ENCODE data around the gene ZKSCAN1. TPM values are rescaled to one million over a fixed set of nuclear protein-coding genes. Genes with fewer than 3 reads are reported as not detected.

Gene ZKSCAN1
- total RNA-seq, 1 experiment from 2014 or later: 29.8 TPM

DNA sequence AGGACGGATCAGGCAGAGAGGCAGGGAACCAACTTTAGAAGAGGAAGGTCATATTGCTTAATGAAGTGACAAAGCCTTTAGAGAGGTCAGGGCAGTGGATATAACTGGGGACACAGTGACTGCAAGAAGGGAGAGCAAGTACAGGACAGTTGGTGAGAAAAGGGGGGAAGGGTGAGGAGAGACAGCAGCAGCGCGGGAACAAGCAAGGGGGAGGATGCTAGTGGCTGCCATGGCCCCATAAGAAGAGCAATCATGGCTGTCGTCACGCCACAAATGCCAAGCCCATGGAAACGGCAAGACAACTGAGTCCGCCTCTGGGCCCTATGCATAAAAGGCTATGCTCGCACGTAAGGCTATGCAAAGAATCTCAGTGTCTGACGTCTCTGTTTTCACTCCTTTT, 57.1 kb downstream of the ZKSCAN1 start:
- Histone ChIP-seq H4K20me1 (ENCODE audit: control insufficient read depth, insufficient read depth, insufficient read length) (no peaks in the 10 kb centered on the region), H3K9ac (ENCODE audit: extremely low read depth, insufficient read length, low read length) (no peak overlapping the region), H3T11ph (ENCODE audit: low read length) (no peak overlapping the region), H2BK20ac (ENCODE audit: low read depth, low read length, poor library complexity, severe bottlenecking) (no peak overlapping the region), H2BK12ac (ENCODE audit: insufficient read length, low read depth, low read length) (no peak overlapping the region), H2BK120ac (ENCODE audit: low read depth, low read length, poor library complexity, severe bottlenecking) (no peak overlapping the region), H2BK5ac (ENCODE audit: insufficient read length, low read length) (no peak overlapping the region), H2AK5ac (ENCODE audit: insufficient read length, low read length) (no peak overlapping the region), H3K4me1 (ENCODE audit: insufficient read depth, low read length) (no peaks in the 10 kb centered on the region), H3K79me1 (ENCODE audit: insufficient read depth, low read depth, low read length, poor library complexity, severe bottlenecking) (no peaks in the 10 kb centered on the region), H3K23ac (ENCODE audit: insufficient read length, low read depth, low read length) (no peak overlapping the region), H3K4ac (ENCODE audit: low read depth, low read length) (no peak overlapping the region), H4K5ac (ENCODE audit: insufficient read length, low read depth, low read length) (no peak overlapping the region), H3K14ac (ENCODE audit: insufficient read depth, low read length) (no peak overlapping the region), H3K4me2 (ENCODE audit: insufficient read depth, insufficient read length, low read length) (no peak overlapping the region), H3K18ac (ENCODE audit: insufficient read length, low read depth, low read length) (no peak overlapping the region), H4K91ac (ENCODE audit: insufficient read length, low read depth, low read length) (no peak overlapping the region), H4K8ac (replicated peaks; ENCODE audit: insufficient read length, low read depth, low read length) (no peak overlapping the region), H3K23me2 (ENCODE audit: insufficient read length, low read depth, low read length, poor library complexity, severe bottlenecking) (no peaks in the 10 kb centered on the region), H3K79me2 (ENCODE audit: insufficient read depth, low read length) (peaks cover 3% of the 10 kb centered on the region), H3K9me3 (ENCODE audit: control insufficient read depth, low read depth, low read length) (peaks cover 60% of the 10 kb centered on the region), H3K27ac (ENCODE audit: insufficient read length, low read depth, low read length) (no peak overlapping the region), H2AFZ (ENCODE audit: low read length) (no peak overlapping the region), H2BK15ac (ENCODE audit: low read depth, low read length) (no peak overlapping the region), H3K27me3 (ENCODE audit: insufficient read depth, low read length) (no peaks in the 10 kb centered on the region), H3K56ac (ENCODE audit: insufficient read length, low read depth, low read length) (no peak overlapping the region)
- Mint-ChIP-seq H3K27ac (no peak overlapping the region), H3K9me3 (peaks cover 76 to 78% of the 10 kb centered on the region in 2 experiments), H3K36me3 (ENCODE audit: insufficient read depth in 1 of 3, low read depth in 3 of 3) (peaks cover 83 to 98% (median 90%) of the 10 kb centered on the region in 3 experiments), H3K4me3 (no peak overlapping the region), H3K27me3 (ENCODE audit: low read depth) (peaks cover 5% of the 10 kb centered on the region; the same call in 1 of the 2 replicates), H3K4me1 (no peaks in the 10 kb centered on the region)
- DNase-seq: no peak
- TF ChIP-seq, protein P1, sequence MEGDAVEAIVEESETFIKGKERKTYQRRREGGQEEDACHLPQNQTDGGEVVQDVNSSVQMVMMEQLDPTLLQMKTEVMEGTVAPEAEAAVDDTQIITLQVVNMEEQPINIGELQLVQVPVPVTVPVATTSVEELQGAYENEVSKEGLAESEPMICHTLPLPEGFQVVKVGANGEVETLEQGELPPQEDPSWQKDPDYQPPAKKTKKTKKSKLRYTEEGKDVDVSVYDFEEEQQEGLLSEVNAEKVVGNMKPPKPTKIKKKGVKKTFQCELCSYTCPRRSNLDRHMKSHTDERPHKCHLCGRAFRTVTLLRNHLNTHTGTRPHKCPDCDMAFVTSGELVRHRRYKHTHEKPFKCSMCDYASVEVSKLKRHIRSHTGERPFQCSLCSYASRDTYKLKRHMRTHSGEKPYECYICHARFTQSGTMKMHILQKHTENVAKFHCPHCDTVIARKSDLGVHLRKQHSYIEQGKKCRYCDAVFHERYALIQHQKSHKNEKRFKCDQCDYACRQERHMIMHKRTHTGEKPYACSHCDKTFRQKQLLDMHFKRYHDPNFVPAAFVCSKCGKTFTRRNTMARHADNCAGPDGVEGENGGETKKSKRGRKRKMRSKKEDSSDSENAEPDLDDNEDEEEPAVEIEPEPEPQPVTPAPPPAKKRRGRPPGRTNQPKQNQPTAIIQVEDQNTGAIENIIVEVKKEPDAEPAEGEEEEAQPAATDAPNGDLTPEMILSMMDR (conservative IDR thresholded peaks at IDR 0.05): no peak
- no CpG with 5 or more reads among the region's 10 CpGs for WGBS (ENCODE audit: extremely low coverage, insufficient read length, low lambda C conversion rate)

All from H9 (cell line).